OCI-LY1 (cell line): Measurements from ENCODE around the gene PPP1R10.
A peak's percentile ranks its signal among the peaks of the same experiment; 100 is the strongest.

Source experiments
- H2AFZ ChIP-seq: fragments of 200-600 bp; sonication (generic), shearing (Covaris generic); 2 replicates; pipeline ENCODE4 v1.6.0; 2014; ENCODE audit warnings: antibody characterized with exemption, mild to moderate bottlenecking, low read length
- H3F3A ChIP-seq: fragments of 200-600 bp; sonication (generic), shearing (Covaris generic); 2 replicates; pipeline ENCODE4 v1.6.0; 2014; ENCODE audit warnings: mild to moderate bottlenecking, antibody characterized with exemption, low read length, moderate library complexity; ENCODE audit not compliant: insufficient read depth
- H3K27ac ChIP-seq: fragments of 200-600 bp; sonication (generic); 2 replicates; pipeline ENCODE4 v1.5.1; 2014; ENCODE audit warnings: low read length, mixed run types, mild to moderate bottlenecking, low read depth; ENCODE audit not compliant: poor library complexity, severe bottlenecking
- H3K27me3 ChIP-seq: fragments of 200-600 bp; sonication (generic); 2 replicates; pipeline ENCODE4 v1.6.0; 2014; ENCODE audit warnings: antibody characterized with exemption, mild to moderate bottlenecking, low read length, moderate library complexity; ENCODE audit not compliant: insufficient read depth
- H3K36me3 ChIP-seq: fragments of 200-600 bp; sonication (generic); 2 replicates; pipeline ENCODE4 v1.6.1; 2014; ENCODE audit warnings: mild to moderate bottlenecking, antibody characterized with exemption, low read length, moderate library complexity, mixed read lengths; ENCODE audit not compliant: insufficient read depth
- H3K4me1 ChIP-seq: fragments of 200-600 bp; sonication (generic); 2 replicates; pipeline ENCODE4 v1.5.1; 2014; ENCODE audit warnings: mild to moderate bottlenecking, low read length, moderate library complexity; ENCODE audit not compliant: insufficient read depth, severe bottlenecking
- H3K4me2 ChIP-seq: fragments of 200-600 bp; sonication (generic), shearing (Covaris generic); 2 replicates; pipeline ENCODE4 v1.6.1; 2014; ENCODE audit warnings: low read length
- H3K4me3 ChIP-seq: fragments of 200-600 bp; sonication (generic); 2 replicates; pipeline ENCODE4 v1.5.1; 2014; ENCODE audit warnings: low read length, low read depth, mild to moderate bottlenecking, mixed read lengths; ENCODE audit not compliant: poor library complexity, severe bottlenecking
- H3K79me2 ChIP-seq: fragments of 200-600 bp; shearing (Covaris generic); 2 replicates; pipeline ENCODE4 v1.6.1; 2016; ENCODE audit warnings: mixed run types, low read length, mixed read lengths; ENCODE audit not compliant: insufficient read depth
- H3K9ac ChIP-seq: fragments of 200-600 bp; sonication (generic), shearing (Covaris generic); 2 replicates; pipeline ENCODE4 v1.6.1; 2014; ENCODE audit warnings: mild to moderate bottlenecking, low read length, mixed read lengths
- H3K9me2 ChIP-seq: fragments of 200-600 bp; sonication (generic), shearing (Covaris generic); 2 replicates; pipeline ENCODE4 v1.6.1; 2014; ENCODE audit warnings: low read depth, mild to moderate bottlenecking, low read length, mixed read lengths
- H3K9me3 ChIP-seq: fragments of 200-600 bp; shearing (Covaris generic); 2 replicates; pipeline ENCODE4 v1.6.1; 2014; ENCODE audit warnings: low read length, mixed read lengths
- H4K20me1 ChIP-seq: fragments of 200-600 bp; sonication (generic), shearing (Covaris generic); 2 replicates; pipeline ENCODE4 v1.6.0; 2016; ENCODE audit warnings: mild to moderate bottlenecking, low read length; ENCODE audit not compliant: insufficient read depth
- EZH2 ChIP-seq: fragments of 200-600 bp; sonication (generic), shearing (Covaris generic); IDR thresholded peaks from 2 replicates; pipeline ENCODE4 v1.8.0; 2017; ENCODE audit warnings: borderline replicate concordance, mixed run types, mild to moderate bottlenecking, antibody characterized with exemption, low read length, moderate library complexity, mixed read lengths
- TF ChIP-seq, protein P1 (sequence below): fragments of 200-600 bp; sonication (generic), shearing (Covaris generic); IDR thresholded peaks from 2 replicates; pipeline ENCODE4 v1.5.1; 2017; ENCODE audit warnings: mild to moderate bottlenecking, antibody characterized with exemption, low read length, moderate library complexity, mixed read lengths

Gene PPP1R10

DNA sequence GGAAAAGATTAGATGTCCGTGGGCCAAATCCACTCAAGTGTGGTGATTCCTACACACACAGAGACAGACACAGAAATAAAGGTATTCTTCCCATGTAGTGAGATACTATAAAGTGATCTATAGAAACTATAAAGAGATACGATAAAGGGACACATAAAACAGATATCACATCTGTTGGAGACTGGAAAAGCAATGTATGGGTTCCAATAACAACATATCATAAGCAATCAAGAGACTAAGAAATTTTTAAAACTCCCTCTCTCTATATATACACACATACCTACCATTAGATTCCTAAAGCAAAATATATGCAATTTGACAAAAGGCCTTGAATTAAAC lies 5.2 kb downstream of the PPP1R10 start:
- peaks cover 26% of the 10 kb centered on the region for H3K79me2 ChIP-seq
- H3F3A ChIP-seq, result 0 out of 2 replicates have a peak, but pooled peaks cover 2% of the 10 kb centered on the region
- H3K9me2 ChIP-seq, result no peaks in the 10 kb centered on the region
- H4K20me1 ChIP-seq, result no peaks in the 10 kb centered on the region
- peaks cover 34% of the 10 kb centered on the region for H3K4me1 ChIP-seq
- no peak overlapping the region for H3K4me3 ChIP-seq
- peaks cover 96% of the 10 kb centered on the region for H3K36me3 ChIP-seq
- H3K27me3 ChIP-seq, result no peaks in the 10 kb centered on the region
- H3K9me3 ChIP-seq, result no peaks in the 10 kb centered on the region
- H3K4me2 ChIP-seq, result peak overlapping the region; percentile 88; the same call in 1 of the 2 replicates
- peak overlapping the region; percentile 4; the same call in 1 of the 2 replicates for H3K9ac ChIP-seq
- H2AFZ ChIP-seq, result no peak overlapping the region
- H3K27ac ChIP-seq, result peak overlapping the region; percentile 13
- TF ChIP-seq EZH2, result no peak
- TF ChIP-seq, protein P1, sequence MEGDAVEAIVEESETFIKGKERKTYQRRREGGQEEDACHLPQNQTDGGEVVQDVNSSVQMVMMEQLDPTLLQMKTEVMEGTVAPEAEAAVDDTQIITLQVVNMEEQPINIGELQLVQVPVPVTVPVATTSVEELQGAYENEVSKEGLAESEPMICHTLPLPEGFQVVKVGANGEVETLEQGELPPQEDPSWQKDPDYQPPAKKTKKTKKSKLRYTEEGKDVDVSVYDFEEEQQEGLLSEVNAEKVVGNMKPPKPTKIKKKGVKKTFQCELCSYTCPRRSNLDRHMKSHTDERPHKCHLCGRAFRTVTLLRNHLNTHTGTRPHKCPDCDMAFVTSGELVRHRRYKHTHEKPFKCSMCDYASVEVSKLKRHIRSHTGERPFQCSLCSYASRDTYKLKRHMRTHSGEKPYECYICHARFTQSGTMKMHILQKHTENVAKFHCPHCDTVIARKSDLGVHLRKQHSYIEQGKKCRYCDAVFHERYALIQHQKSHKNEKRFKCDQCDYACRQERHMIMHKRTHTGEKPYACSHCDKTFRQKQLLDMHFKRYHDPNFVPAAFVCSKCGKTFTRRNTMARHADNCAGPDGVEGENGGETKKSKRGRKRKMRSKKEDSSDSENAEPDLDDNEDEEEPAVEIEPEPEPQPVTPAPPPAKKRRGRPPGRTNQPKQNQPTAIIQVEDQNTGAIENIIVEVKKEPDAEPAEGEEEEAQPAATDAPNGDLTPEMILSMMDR, result no peak

DNA sequence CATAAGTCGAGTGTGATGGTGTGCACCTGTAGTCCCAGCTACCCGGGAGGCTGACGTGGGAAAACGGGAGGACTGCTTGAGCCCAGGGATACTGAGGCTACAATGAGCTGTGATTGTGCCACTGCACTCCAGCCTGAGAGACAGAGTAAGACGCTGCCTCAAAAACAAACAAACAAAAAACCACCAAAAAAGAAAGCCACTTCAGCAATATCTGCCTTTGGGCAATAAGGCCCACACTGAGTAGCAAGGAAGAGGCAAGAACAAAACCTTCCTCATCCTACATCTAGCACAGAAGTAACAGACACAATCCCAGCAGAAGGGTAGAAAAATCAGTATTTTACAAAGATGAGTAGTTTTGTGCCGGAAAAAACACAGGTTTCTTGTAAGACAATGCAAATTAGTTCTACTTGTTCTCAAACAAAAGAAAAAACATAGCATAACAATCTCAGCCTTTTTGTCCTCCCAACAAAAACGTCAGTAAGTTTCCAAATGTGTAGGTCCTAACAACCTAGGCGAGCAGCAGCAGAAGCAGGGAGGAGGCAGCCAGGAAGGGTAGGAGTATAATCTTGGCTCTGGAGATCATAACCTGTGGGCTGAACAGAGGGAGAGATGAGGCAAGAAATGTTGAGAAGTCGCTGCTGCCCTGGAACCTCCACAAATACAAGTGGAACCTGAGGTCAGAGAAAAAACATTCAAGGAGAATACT lies 5.7 kb downstream of the PPP1R10 start:
- Histone ChIP-seq H3K27me3 (no peaks in the 10 kb centered on the region), H3K4me3 (no peak overlapping the region), H3K4me1 (peaks cover 34% of the 10 kb centered on the region), H3K9me3 (no peaks in the 10 kb centered on the region), H3K79me2 (peaks cover 21% of the 10 kb centered on the region), H3K9ac (peak overlapping the region; percentile 4; the same call in 1 of the 2 replicates), H3K36me3 (peaks cover 96% of the 10 kb centered on the region), H4K20me1 (no peaks in the 10 kb centered on the region), H2AFZ (no peak overlapping the region), H3K27ac (no peak overlapping the region), H3F3A (0 out of 2 replicates have a peak, but pooled peaks cover 2% of the 10 kb centered on the region), H3K4me2 (peak overlapping the region; percentile 88; the same call in 1 of the 2 replicates), H3K9me2 (no peaks in the 10 kb centered on the region)
- no peak for TF ChIP-seq EZH2
- TF ChIP-seq, protein P1, result no peak

DNA sequence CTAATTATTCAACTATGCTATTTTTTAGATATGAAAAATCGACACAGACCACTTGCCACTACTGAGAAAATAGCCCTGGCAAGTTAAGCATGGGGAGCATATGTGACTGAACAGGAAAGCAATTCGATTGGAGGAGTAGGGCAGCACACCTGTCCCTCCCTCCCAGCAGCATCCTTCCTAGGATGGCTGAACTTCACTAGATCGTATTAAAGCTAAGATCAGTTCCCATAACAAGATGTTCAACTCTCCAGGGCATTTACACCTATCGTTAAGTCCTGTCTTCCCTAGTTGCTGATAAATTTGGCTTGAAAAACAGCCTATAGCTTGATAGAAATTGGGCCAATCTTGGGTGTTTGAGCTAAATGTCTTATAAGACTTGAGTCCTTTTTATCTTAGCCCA lies 7.0 kb downstream of the PPP1R10 start:
- 0 out of 2 replicates have a peak, but pooled peaks cover under 1% of the 10 kb centered on the region for H3F3A ChIP-seq
- H3K9me2 ChIP-seq, result no peaks in the 10 kb centered on the region
- H3K27me3 ChIP-seq, result no peaks in the 10 kb centered on the region
- peaks cover 14% of the 10 kb centered on the region for H3K79me2 ChIP-seq
- H2AFZ ChIP-seq, result no peak overlapping the region
- H3K9ac ChIP-seq, result no peak overlapping the region
- H3K4me1 ChIP-seq, result peaks cover 34% of the 10 kb centered on the region
- H3K4me3 ChIP-seq, result no peak overlapping the region
- no peaks in the 10 kb centered on the region for H4K20me1 ChIP-seq
- H3K9me3 ChIP-seq, result no peaks in the 10 kb centered on the region
- H3K36me3 ChIP-seq, result peaks cover 96% of the 10 kb centered on the region
- TF ChIP-seq, protein P1, result no peak
- TF ChIP-seq EZH2, result no peak
- no peak overlapping the region for H3K27ac ChIP-seq
- no peak overlapping the region for H3K4me2 ChIP-seq
